Lung microvascular endothelial cell (primary cell): ENCODE data around the gene MYO1E. TPM values are rescaled to one million over a fixed set of nuclear protein-coding genes. Genes with fewer than 3 reads are reported as not detected.
"Not testable (repeated sequence)": the region's sequence is repeated elsewhere in the genome, so short reads cannot be mapped to it uniquely, and the experiment has no call there.

ENCODE experiments used
- DNase-seq, 2 donors: peaks; one replicate each; pipeline versions ENCODE4 v3.0.0 to v3.0.0-alpha.2; 2010; ENCODE audit warnings: low read depth in 2 of 2
- total RNA-seq: library from RNA; depleted of rRNA; stranded (reverse); fragments of >200 nt; gene quantifications from 2 replicates; pipeline ENCODE4 v1.2.1, GENCODE V29; 2014

MYO1E gene
- total RNA-seq: 12.1 and 19.2 TPM in 2 replicates

GRCh38 chr15:59372352-59373211 lies at the start of gene MYO1E:
MYO1E (minus strand) TSS chr15:59372871; CDS start chr15:59372500, 371 bp downstream.
- DNase-seq: peak; percentile 94 to 97

GRCh38 chr15:59420986-59421618 lies 48.4 kb upstream of the MYO1E start:
- DNase-seq: peak in 1 of 2 donors; percentile 55

- DNase-seq: no peak
Measured at GRCh38 chr15:59420108-59420507, 47.4 kb upstream of the MYO1E start.

GRCh38 chr15:59419170-59419569 lies 46.5 kb upstream of the MYO1E start:
- DNase-seq: no peak

GRCh38 chr15:59416816-59417215 lies 44.1 kb upstream of the MYO1E start:
- no peak for DNase-seq

GRCh38 chr15:59413577-59413976 lies 40.9 kb upstream of the MYO1E start:
- no peak for DNase-seq

- DNase-seq: no peak
Measured at GRCh38 chr15:59410391-59410896, 37.8 kb upstream of the MYO1E start.

GRCh38 chr15:59407946-59408345 lies 35.3 kb upstream of the MYO1E start:
- DNase-seq: no peak

GRCh38 chr15:59406446-59406845 lies 33.8 kb upstream of the MYO1E start:
- DNase-seq: no peak

- DNase-seq: no peak
Measured at GRCh38 chr15:59405079-59405478, 32.4 kb upstream of the MYO1E start.

- DNase-seq: no peak
Measured at GRCh38 chr15:59401824-59402569, 29.3 kb upstream of the MYO1E start.

- DNase-seq: not testable (repeated sequence)
Measured at GRCh38 chr15:59401051-59401823, 28.6 kb upstream of the MYO1E start.

- no peak for DNase-seq
Measured at GRCh38 chr15:59400103-59400813, 27.6 kb upstream of the MYO1E start.

- no peak for DNase-seq
Measured at GRCh38 chr15:59399465-59400102, 26.9 kb upstream of the MYO1E start.

- DNase-seq: no peak
Measured at GRCh38 chr15:59398220-59398619, 25.5 kb upstream of the MYO1E start.

GRCh38 chr15:59396679-59397078 lies 24.0 kb upstream of the MYO1E start:
- DNase-seq: no peak

- DNase-seq: no peak
Measured at GRCh38 chr15:59396211-59396610, 23.5 kb upstream of the MYO1E start.

- no peak for DNase-seq
Measured at GRCh38 chr15:59394166-59394661, 21.5 kb upstream of the MYO1E start.

GRCh38 chr15:59392299-59392698 lies 19.6 kb upstream of the MYO1E start:
- DNase-seq: no peak

- peak in 1 of 2 donors; percentile 13 for DNase-seq
Measured at GRCh38 chr15:59388670-59389069, 16.0 kb upstream of the MYO1E start.
